Measurements from ENCODE around the gene MED12L.

MED12L gene

DNA sequence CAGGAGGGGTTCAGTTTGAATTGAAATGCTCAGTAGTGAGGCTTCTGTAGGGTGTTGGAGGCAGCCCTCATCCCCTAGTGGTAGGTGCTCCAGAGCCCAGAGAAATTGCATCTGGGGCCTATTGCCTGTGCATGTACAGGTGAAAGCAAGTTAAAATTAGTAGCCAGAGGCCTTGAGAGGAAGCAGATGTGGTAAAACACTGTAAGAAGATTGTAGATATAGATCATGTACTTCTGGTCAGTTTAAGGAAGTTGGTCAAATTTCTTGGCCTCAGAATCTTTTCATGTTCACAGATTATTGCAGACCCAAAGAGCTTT is 340.8 kb downstream of the MED12L start:
- no peak overlapping the region for H3K4me2 ChIP-seq

GRCh38 chr3:151428386-151428785 is 342.9 kb downstream of the MED12L start:
- no peak overlapping the region for H3K27ac ChIP-seq
- peaks cover 6% of the 10 kb centered on the region for H3K4me1 ChIP-seq (ENCODE audit: low read depth, poor library complexity, severe bottlenecking)
- TF ChIP-seq, protein P1, sequence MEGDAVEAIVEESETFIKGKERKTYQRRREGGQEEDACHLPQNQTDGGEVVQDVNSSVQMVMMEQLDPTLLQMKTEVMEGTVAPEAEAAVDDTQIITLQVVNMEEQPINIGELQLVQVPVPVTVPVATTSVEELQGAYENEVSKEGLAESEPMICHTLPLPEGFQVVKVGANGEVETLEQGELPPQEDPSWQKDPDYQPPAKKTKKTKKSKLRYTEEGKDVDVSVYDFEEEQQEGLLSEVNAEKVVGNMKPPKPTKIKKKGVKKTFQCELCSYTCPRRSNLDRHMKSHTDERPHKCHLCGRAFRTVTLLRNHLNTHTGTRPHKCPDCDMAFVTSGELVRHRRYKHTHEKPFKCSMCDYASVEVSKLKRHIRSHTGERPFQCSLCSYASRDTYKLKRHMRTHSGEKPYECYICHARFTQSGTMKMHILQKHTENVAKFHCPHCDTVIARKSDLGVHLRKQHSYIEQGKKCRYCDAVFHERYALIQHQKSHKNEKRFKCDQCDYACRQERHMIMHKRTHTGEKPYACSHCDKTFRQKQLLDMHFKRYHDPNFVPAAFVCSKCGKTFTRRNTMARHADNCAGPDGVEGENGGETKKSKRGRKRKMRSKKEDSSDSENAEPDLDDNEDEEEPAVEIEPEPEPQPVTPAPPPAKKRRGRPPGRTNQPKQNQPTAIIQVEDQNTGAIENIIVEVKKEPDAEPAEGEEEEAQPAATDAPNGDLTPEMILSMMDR (conservative IDR thresholded peaks at IDR 0.05; ENCODE audit: low read depth, low read length) = no peak
- no peak overlapping the region for H3K4me3 ChIP-seq (IDR thresholded peaks at IDR 0.05; ENCODE audit: insufficient read depth, low read depth, low read length)
- H3K9ac ChIP-seq = no peak overlapping the region
- no peak overlapping the region for H3K4me2 ChIP-seq
- H2AFZ ChIP-seq (ENCODE audit: low read depth) = no peak overlapping the region
- no peaks in the 10 kb centered on the region for H3K27me3 ChIP-seq (ENCODE audit: insufficient read depth, low read depth)
- H3K36me3 ChIP-seq (ENCODE audit: insufficient read depth) = no peaks in the 10 kb centered on the region
- no peaks in the 10 kb centered on the region for H4K20me1 ChIP-seq (ENCODE audit: insufficient read depth)
- H3K79me2 ChIP-seq (ENCODE audit: insufficient read depth, low read depth) = no peaks in the 10 kb centered on the region

More for the DNA sequence above, 340.8 kb downstream of the MED12L start:
- no peaks in the 10 kb centered on the region for H3K79me2 ChIP-seq (ENCODE audit: insufficient read depth, low read depth)
- H2AFZ ChIP-seq (ENCODE audit: low read depth) = peak overlapping the region; percentile 27; the same call in 1 of the 2 replicates
- no peaks in the 10 kb centered on the region for H3K36me3 ChIP-seq (ENCODE audit: insufficient read depth)
- no peaks in the 10 kb centered on the region for H3K27me3 ChIP-seq (ENCODE audit: insufficient read depth, low read depth)
- no peak overlapping the region for H3K27ac ChIP-seq
- no peak overlapping the region for H3K9ac ChIP-seq
- H4K20me1 ChIP-seq (ENCODE audit: insufficient read depth) = no peaks in the 10 kb centered on the region
- H3K4me1 ChIP-seq (ENCODE audit: low read depth, poor library complexity, severe bottlenecking) = peaks cover 6% of the 10 kb centered on the region
- TF ChIP-seq, protein P1 (conservative IDR thresholded peaks at IDR 0.05; ENCODE audit: low read depth, low read length) = peak; percentile 13
- H3K4me3 ChIP-seq (IDR thresholded peaks at IDR 0.05; ENCODE audit: insufficient read depth, low read depth, low read length) = no peak overlapping the region

DNA sequence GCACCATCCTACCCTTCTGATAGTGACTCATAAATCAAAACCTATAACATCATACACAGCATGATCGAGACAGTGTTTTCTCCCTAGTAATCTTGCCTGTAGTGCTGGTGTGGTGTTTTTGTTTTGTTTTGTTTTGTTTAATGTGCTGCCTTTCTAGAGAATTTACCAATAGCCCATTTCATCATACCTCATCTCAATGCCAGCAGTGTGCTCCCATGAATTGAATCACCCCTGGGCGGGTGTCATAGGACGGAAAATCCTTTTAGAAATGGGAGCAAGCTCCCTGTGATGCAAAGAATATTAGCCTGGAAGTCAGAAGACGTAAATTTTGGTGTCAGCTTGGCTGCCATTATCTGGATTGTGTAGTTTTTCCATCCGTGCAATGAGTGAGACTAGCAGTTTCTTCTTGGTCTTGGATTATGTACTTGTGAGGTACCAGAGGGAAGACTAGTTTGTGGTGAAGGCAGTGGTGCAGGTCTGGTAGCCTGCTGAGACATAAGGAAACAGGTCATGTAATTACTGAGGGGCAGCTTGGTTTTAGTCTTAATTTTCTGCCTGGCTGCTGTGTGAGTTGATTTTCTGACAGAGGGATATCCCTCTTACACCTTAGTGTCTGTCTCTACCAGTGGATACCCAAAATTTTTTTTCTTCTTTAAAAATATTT is 345.5 kb downstream of the MED12L start:
- TF ChIP-seq, protein P1 (conservative IDR thresholded peaks at IDR 0.05; ENCODE audit: low read depth, low read length) = no peak
- Histone ChIP-seq H3K79me2 (ENCODE audit: insufficient read depth, low read depth) (no peaks in the 10 kb centered on the region), H3K4me3 (IDR thresholded peaks at IDR 0.05; ENCODE audit: insufficient read depth, low read depth, low read length) (no peak overlapping the region), H3K4me1 (ENCODE audit: low read depth, poor library complexity, severe bottlenecking) (peaks cover 6% of the 10 kb centered on the region), H4K20me1 (ENCODE audit: insufficient read depth) (no peaks in the 10 kb centered on the region), H3K9ac (no peak overlapping the region), H3K36me3 (ENCODE audit: insufficient read depth) (no peaks in the 10 kb centered on the region), H3K27me3 (ENCODE audit: insufficient read depth, low read depth) (no peaks in the 10 kb centered on the region), H3K4me2 (no peak overlapping the region), H3K27ac (no peak overlapping the region), H2AFZ (ENCODE audit: low read depth) (no peak overlapping the region)

DNA sequence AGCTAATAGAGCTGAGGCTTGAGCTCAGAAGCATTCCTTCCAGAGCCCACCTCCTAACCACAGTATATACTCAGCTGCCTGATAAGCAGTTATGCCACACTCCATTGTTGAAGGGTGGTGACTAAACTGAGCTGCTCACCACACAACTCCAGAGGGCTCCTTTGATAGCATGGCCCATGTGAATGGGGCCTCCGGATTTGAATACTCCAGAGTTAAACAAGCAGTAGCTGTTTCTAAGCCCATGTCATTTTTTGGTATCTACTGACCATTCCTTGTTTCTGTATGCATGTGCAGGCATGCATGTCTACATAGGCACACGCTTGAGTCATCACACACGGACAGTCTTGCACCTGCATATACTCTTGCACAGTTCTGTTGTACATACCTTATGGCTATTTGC is 346.5 kb downstream of the MED12L start:
- no peak overlapping the region for H3K4me3 ChIP-seq (IDR thresholded peaks at IDR 0.05; ENCODE audit: insufficient read depth, low read depth, low read length)
- H2AFZ ChIP-seq (ENCODE audit: low read depth) = no peak overlapping the region
- no peak overlapping the region for H3K9ac ChIP-seq
- H3K36me3 ChIP-seq (ENCODE audit: insufficient read depth) = no peaks in the 10 kb centered on the region
- no peaks in the 10 kb centered on the region for H3K79me2 ChIP-seq (ENCODE audit: insufficient read depth, low read depth)
- no peaks in the 10 kb centered on the region for H3K4me1 ChIP-seq (ENCODE audit: low read depth, poor library complexity, severe bottlenecking)
- no peak overlapping the region for H3K4me2 ChIP-seq
- H4K20me1 ChIP-seq (ENCODE audit: insufficient read depth) = no peaks in the 10 kb centered on the region
- TF ChIP-seq, protein P1 (conservative IDR thresholded peaks at IDR 0.05; ENCODE audit: low read depth, low read length) = no peak
- H3K27me3 ChIP-seq (ENCODE audit: insufficient read depth, low read depth) = no peaks in the 10 kb centered on the region
- no peak overlapping the region for H3K27ac ChIP-seq
